CD14-positive monocyte (primary cell): ENCODE measurements around the gene CAMK2N2. TPM values are rescaled to one million over a fixed set of nuclear protein-coding genes. Genes with fewer than 3 reads are reported as not detected.

ENCODE experiments used
- DNase-seq, 3 donors: peaks; one replicate each; pipeline ENCODE4 v3.0.0-alpha.2; 2011 to 2022
- H2AFZ ChIP-seq: 2 replicates; pipeline ENCODE4 v1.6.0; 2012; ENCODE audit warnings: mild to moderate bottlenecking, low read depth, low read length, inconsistent platforms; ENCODE audit not compliant: insufficient read depth, poor library complexity, severe bottlenecking
- H3K27ac ChIP-seq, 2 donors: 1 replicate in 1 of 2; 2 replicates in 1 of 2; pipeline ENCODE4 v1.5.1; 2012 to 2013; ENCODE audit warnings: low read length in 2 of 2, control low read depth in 1 of 2, inconsistent platforms in 1 of 2, low read depth in 1 of 2, mild to moderate bottlenecking in 1 of 2
- H3K27me3 ChIP-seq, 2 donors: one replicate each; pipeline versions ENCODE4 v1.6.0 to v1.6.1; 2011 to 2013; ENCODE audit warnings: low read length in 2 of 2; ENCODE audit not compliant: control insufficient read depth in 2 of 2, insufficient read depth in 2 of 2
- H3K36me3 ChIP-seq, 2 donors: replicated peaks in 1 of 2; 1 replicate in 1 of 2; 2 replicates in 1 of 2; pipeline versions ENCODE4 v1.5.1 to v1.6.1; 2012 to 2013; ENCODE audit warnings: low read length in 2 of 2, control low read depth in 1 of 2, inconsistent platforms in 1 of 2, mild to moderate bottlenecking in 1 of 2; ENCODE audit not compliant: insufficient read depth in 2 of 2, control insufficient read depth in 1 of 2
- H3K4me1 ChIP-seq, 2 donors: 1 replicate in 1 of 2; 2 replicates in 1 of 2; pipeline versions ENCODE4 v1.5.1 to v1.6.1; 2012 to 2013; ENCODE audit warnings: low read length in 2 of 2, control low read depth in 1 of 2, inconsistent platforms in 1 of 2, mild to moderate bottlenecking in 1 of 2, moderate library complexity in 1 of 2; ENCODE audit not compliant: insufficient read depth in 2 of 2, control insufficient read depth in 1 of 2
- H3K4me2 ChIP-seq: replicated peaks from 2 replicates; pipeline ENCODE3; 2012; ENCODE audit warnings: low read length, moderate library complexity, mild to moderate bottlenecking; ENCODE audit not compliant: poor library complexity, severe bottlenecking; ENCODE audit errors: extremely low read depth
- H3K4me3 ChIP-seq, 3 experiments: fragments of 200-600 bp in 1 of 3; sonication (generic) in 1 of 3; replicated peaks in 1 of 3; 1 replicate in 2 of 3; 2 replicates in 1 of 3; pipeline ENCODE4 v1.5.1; 2011 to 2013; ENCODE audit warnings: low read length in 3 of 3, mild to moderate bottlenecking in 3 of 3, control low read depth in 2 of 3, low read depth in 2 of 3, inconsistent platforms in 1 of 3, moderate library complexity in 1 of 3
- H3K79me2 ChIP-seq: 2 replicates; pipeline ENCODE4 v1.6.0; 2012; ENCODE audit warnings: mild to moderate bottlenecking, control low read depth, inconsistent platforms, low read length, moderate library complexity; ENCODE audit not compliant: insufficient read depth
- H3K9ac ChIP-seq: 2 replicates; pipeline ENCODE4 v1.6.0; 2017; ENCODE audit warnings: low read length, mild to moderate bottlenecking; ENCODE audit not compliant: insufficient read depth, poor library complexity, severe bottlenecking
- H3K9me3 ChIP-seq, 2 donors: replicated peaks in 1 of 2; 1 replicate in 1 of 2; 2 replicates in 1 of 2; pipeline versions ENCODE4 v1.5.1 to v1.6.1; 2012 to 2013; ENCODE audit warnings: low read length in 2 of 2, control low read depth in 1 of 2; ENCODE audit not compliant: control insufficient read depth in 1 of 2, insufficient read depth in 1 of 2
- H4K20me1 ChIP-seq: 2 replicates; pipeline ENCODE4 v1.6.0; 2012; ENCODE audit warnings: mild to moderate bottlenecking, low read length, control low read depth, moderate library complexity; ENCODE audit not compliant: insufficient read depth
- H3K27ac Mint-ChIP-seq, 7 donors: one replicate each; pipeline ENCODE4 v1.8.0; 2020; ENCODE audit warnings: mild to moderate bottlenecking in 7 of 7, mixed read lengths in 7 of 7, moderate library complexity in 6 of 7, inconsistent platforms in 2 of 7
- H3K27me3 Mint-ChIP-seq, 3 donors: one replicate each; pipeline ENCODE4 v1.8.0; 2021 to 2022; ENCODE audit warnings: low read depth in 3 of 3, mild to moderate bottlenecking in 3 of 3, mixed read lengths in 3 of 3, moderate library complexity in 3 of 3, inconsistent platforms in 1 of 3
- H3K36me3 Mint-ChIP-seq, 2 donors: one replicate each; pipeline ENCODE4 v1.8.0; 2020; ENCODE audit warnings: mixed read lengths in 2 of 2, inconsistent platforms in 1 of 2, mild to moderate bottlenecking in 1 of 2
- H3K4me1 Mint-ChIP-seq: one replicate; pipeline ENCODE4 v1.8.0; 2020; ENCODE audit warnings: mild to moderate bottlenecking, mixed read lengths
- H3K4me3 Mint-ChIP-seq, 2 donors: one replicate each; pipeline ENCODE4 v1.8.0; 2020; ENCODE audit warnings: mild to moderate bottlenecking in 2 of 2, mixed read lengths in 2 of 2, moderate library complexity in 1 of 2
- H3K9me3 Mint-ChIP-seq, 7 donors: one replicate each; pipeline ENCODE4 v1.8.0; 2020 to 2022; ENCODE audit warnings: mixed read lengths in 7 of 7, mild to moderate bottlenecking in 6 of 7, moderate library complexity in 6 of 7, inconsistent platforms in 2 of 7
- WGBS: methylation state at CpG from one replicate; pipeline ENCODE4 v1.1.5; 2013; ENCODE audit warnings: missing lambda C conversion rate; ENCODE audit not compliant: insufficient coverage; 5-methylcytosine and 5-hydroxymethylcytosine counted together
- intact Hi-C, 2 donors: fragments of 100-400 bp; cut with micrococcal nuclease; formaldehyde crosslinking; loops; one replicate each; pipeline versions ENCODE4 v1.15.0 to v1.15.1; 2023
- polyA plus RNA-seq, 3 donors: library from polyadenylated mRNA; depleted of rRNA in 1 of 3; unstranded in 2 of 3; stranded (reverse) in 1 of 3; fragments of 300-500 nt in 2 of 3; fragments of >200 nt in 1 of 3; fragmentation: Illumina TruSeq in 2 of 3; gene quantifications; 1 replicate in 2 of 3; 2 replicates in 1 of 3; pipeline ENCODE4 v1.2.3, GENCODE V29; 2012 to 2021
- TF ChIP-seq, protein P1 (sequence below): fragments of 200-600 bp; IDR thresholded peaks from one replicate; pipeline ENCODE4 v1.8.0; 2022; ENCODE audit warnings: antibody characterized with exemption, mild to moderate bottlenecking

CAMK2N2 gene
- polyA plus RNA-seq, 3 donors: not detected

DNA sequence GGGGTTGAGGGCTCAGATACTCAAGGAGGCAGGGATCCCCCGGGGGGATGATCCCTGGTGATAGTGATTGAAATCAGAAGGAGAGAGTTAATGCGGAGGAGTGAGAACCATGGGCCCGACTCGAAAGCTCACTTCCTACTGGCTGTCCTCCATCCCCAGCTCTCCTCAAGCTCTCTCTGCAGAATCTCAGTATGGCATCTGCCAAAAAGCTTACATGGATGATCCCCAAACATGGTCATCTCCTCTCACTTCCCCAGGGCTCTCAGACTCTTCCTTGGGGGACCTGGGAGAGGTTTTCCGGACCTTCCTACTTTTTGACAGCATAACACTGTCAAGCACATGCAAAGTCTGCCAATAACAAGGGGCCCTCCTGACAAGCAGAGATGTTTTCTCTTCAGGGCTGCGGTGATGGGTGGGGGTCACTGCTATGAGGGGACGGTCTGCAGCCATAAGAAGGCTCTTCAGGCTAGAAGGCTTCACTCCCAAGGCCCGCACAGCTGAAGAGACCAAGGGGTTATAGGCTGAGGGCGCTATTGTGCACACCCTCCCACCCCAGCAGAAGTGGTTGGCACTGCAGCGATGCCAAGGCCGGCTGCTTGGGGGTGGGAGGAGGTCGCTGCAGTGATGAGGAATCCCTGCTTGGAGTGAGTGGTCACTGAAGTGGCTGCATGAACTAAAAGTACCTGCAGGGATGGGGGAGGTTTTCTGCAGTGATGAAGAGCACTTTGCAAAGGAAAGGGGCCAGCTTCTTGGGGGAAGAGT is 32.8 kb downstream of the CAMK2N2 start:
- intact Hi-C loops: no loop called here
- H3K9ac ChIP-seq: no peak overlapping the region
- peaks cover 4 to 8% of the 10 kb centered on the region in 2 donors for H3K4me1 ChIP-seq
- Mint-ChIP-seq H3K27ac (no peak overlapping the region), H3K4me1 (peaks cover 8% of the 10 kb centered on the region), H3K27me3 (peaks cover 65 to 87% (median 68%) of the 10 kb centered on the region in 3 donors), H3K4me3 (peak overlapping the region in 1 of 2 donors; percentile 76), H3K9me3 (peaks cover 0 to 16% (median 6%) of the 10 kb centered on the region in 7 donors), H3K36me3 (no peaks in the 10 kb centered on the region)
- H3K27me3 ChIP-seq: peaks cover 50 to 68% of the 10 kb centered on the region in 2 donors
- no peaks in the 10 kb centered on the region for H3K79me2 ChIP-seq
- TF ChIP-seq, protein P1, sequence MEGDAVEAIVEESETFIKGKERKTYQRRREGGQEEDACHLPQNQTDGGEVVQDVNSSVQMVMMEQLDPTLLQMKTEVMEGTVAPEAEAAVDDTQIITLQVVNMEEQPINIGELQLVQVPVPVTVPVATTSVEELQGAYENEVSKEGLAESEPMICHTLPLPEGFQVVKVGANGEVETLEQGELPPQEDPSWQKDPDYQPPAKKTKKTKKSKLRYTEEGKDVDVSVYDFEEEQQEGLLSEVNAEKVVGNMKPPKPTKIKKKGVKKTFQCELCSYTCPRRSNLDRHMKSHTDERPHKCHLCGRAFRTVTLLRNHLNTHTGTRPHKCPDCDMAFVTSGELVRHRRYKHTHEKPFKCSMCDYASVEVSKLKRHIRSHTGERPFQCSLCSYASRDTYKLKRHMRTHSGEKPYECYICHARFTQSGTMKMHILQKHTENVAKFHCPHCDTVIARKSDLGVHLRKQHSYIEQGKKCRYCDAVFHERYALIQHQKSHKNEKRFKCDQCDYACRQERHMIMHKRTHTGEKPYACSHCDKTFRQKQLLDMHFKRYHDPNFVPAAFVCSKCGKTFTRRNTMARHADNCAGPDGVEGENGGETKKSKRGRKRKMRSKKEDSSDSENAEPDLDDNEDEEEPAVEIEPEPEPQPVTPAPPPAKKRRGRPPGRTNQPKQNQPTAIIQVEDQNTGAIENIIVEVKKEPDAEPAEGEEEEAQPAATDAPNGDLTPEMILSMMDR: no peak
- no peak for DNase-seq
- H3K9me3 ChIP-seq: peaks cover 0 to 15% of the 10 kb centered on the region in 2 donors
- no peak overlapping the region for H2AFZ ChIP-seq
- H4K20me1 ChIP-seq: no peaks in the 10 kb centered on the region
- no peaks in the 10 kb centered on the region for H3K36me3 ChIP-seq
- H3K4me2 ChIP-seq: no peak overlapping the region
- 33% methylated on average over 3 of the region's 12 CpGs for WGBS
- no peak overlapping the region for H3K4me3 ChIP-seq
- no peak overlapping the region for H3K27ac ChIP-seq

GRCh38 chr3:184227481-184227935 is 33.8 kb downstream of the CAMK2N2 start:
- Mint-ChIP-seq H3K4me3 (peak overlapping the region in 1 of 2 donors; percentile 46), H3K36me3 (no peaks in the 10 kb centered on the region), H3K27ac (no peak overlapping the region), H3K4me1 (peaks cover 8% of the 10 kb centered on the region), H3K9me3 (peaks cover 0 to 14% (median 6%) of the 10 kb centered on the region in 7 donors), H3K27me3 (peaks cover 61 to 84% (median 62%) of the 10 kb centered on the region in 3 donors)
- Histone ChIP-seq H3K9ac (no peak overlapping the region), H3K79me2 (no peaks in the 10 kb centered on the region), H3K4me3 (no peak overlapping the region), H3K4me1 (peaks cover 4 to 8% of the 10 kb centered on the region in 2 donors), H3K4me2 (no peak overlapping the region), H3K27ac (no peak overlapping the region), H4K20me1 (no peaks in the 10 kb centered on the region), H3K9me3 (peaks cover 0 to 15% of the 10 kb centered on the region in 2 donors), H3K36me3 (no peaks in the 10 kb centered on the region), H2AFZ (no peak overlapping the region), H3K27me3 (peaks cover 47 to 59% of the 10 kb centered on the region in 2 donors)
- intact Hi-C loops: loop anchor here in 1 of 2 donors (2.0 kb wide), 1 partner anchor 61 kb away; no protein-coding TSS in a partner anchor
- DNase-seq: peak; percentile 19 to 52 (median 19)
- 0% methylated on average over 1 of the region's 2 CpGs for WGBS
- TF ChIP-seq, protein P1: peak; percentile 98
